Measurements from ENCODE around the gene NPPA. TPM values are rescaled to one million over a fixed set of nuclear protein-coding genes. Genes with fewer than 3 reads are reported as not detected.

NPPA gene
- total and polyA plus RNA-seq, 8 donors: 0.48 to 7.2 (median 2.7) TPM; not detected in 3

DNA sequence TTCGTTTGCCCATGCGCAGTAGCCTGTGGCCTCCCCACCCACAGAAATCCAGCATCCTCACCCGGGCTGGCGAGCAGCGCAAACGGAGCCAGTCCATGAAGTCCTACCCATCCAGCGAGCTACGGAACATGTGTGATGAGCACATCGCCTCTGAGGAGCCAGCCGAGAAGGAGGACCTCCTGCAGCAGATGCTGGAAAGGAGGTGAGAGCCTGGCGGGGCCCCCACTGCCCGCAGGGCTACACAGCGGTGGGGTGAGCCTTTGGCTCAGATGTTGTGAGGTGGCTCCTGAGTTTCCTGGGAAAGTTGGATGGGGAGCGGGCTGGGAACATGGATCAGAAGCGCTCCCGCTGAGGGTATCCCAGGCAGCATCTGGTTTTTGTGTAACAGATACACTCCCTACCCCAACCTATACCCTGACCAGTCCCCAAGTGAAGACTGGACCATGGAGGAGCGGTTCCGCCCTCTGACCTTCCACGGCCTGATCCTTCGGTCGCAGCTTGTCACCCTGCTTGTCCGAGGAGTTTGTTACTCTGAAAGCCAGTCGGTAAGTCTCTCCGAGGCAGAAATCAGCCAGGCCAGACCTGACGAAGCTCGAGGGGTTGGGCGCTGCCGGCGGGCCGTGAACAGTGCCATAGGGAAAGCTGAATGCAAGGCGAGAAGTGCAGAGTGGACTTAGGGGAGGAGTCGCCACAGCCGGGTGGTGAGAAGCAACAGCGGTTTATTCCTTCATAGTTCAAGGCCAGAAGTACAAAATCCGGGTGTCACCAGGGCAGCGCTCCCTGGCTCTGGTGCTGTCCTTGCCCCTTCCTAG, 10.4 kb downstream of the NPPA start:
- H3K27ac ChIP-seq: no peak overlapping the region
- DNase-seq: no peak
- H3K4me3 ChIP-seq: no peak overlapping the region
- peaks cover 88 to 100% (median 99%) of the 10 kb centered on the region in 4 donors for H3K36me3 ChIP-seq
- no peaks in the 10 kb centered on the region for H3K9me3 ChIP-seq
- no peaks in the 10 kb centered on the region for H3K27me3 ChIP-seq
- no peak for TF ChIP-seq EP300 (IDR thresholded peaks at IDR 0.05)
- TF ChIP-seq, protein P1, sequence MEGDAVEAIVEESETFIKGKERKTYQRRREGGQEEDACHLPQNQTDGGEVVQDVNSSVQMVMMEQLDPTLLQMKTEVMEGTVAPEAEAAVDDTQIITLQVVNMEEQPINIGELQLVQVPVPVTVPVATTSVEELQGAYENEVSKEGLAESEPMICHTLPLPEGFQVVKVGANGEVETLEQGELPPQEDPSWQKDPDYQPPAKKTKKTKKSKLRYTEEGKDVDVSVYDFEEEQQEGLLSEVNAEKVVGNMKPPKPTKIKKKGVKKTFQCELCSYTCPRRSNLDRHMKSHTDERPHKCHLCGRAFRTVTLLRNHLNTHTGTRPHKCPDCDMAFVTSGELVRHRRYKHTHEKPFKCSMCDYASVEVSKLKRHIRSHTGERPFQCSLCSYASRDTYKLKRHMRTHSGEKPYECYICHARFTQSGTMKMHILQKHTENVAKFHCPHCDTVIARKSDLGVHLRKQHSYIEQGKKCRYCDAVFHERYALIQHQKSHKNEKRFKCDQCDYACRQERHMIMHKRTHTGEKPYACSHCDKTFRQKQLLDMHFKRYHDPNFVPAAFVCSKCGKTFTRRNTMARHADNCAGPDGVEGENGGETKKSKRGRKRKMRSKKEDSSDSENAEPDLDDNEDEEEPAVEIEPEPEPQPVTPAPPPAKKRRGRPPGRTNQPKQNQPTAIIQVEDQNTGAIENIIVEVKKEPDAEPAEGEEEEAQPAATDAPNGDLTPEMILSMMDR (IDR thresholded peaks at IDR 0.05): no peak
- no peak for TF ChIP-seq POLR2AphosphoS5 (IDR thresholded peaks at IDR 0.05)
- TF ChIP-seq POLR2A (IDR thresholded peaks at IDR 0.05): no peak
- intact Hi-C loops (cut with DNase I; ENCODE audit: low total_unique reads): loop anchor here (5.0 to 10.0 kb wide), 2 partner anchors 55 to 128 kb away; no protein-coding TSS in a partner anchor
- H3K4me1 ChIP-seq: peaks cover 0 to 13% (median 0%) of the 10 kb centered on the region in 4 donors
- WGBS, 5 donors: 86 to 90% (median 90%) methylated on average over 28 to 36 of the region's 36 CpGs

GRCh38 chr1:11835441-11836225, 11.9 kb downstream of the NPPA start:
- Histone ChIP-seq H3K36me3 (peaks cover 81 to 100% (median 99%) of the 10 kb centered on the region in 4 donors), H3K4me3 (no peak overlapping the region), H3K27ac (no peak overlapping the region), H3K9me3 (no peaks in the 10 kb centered on the region), H3K27me3 (no peaks in the 10 kb centered on the region), H3K4me1 (peaks cover 0 to 6% (median 0%) of the 10 kb centered on the region in 4 donors)
- WGBS, 5 donors: 91 to 96% (median 94%) methylated on average over 27 to 28 of the region's 28 CpGs
- DNase-seq: no peak
- TF ChIP-seq EP300 (IDR thresholded peaks at IDR 0.05) (no peak), POLR2A (IDR thresholded peaks at IDR 0.05) (no peak), POLR2AphosphoS5 (IDR thresholded peaks at IDR 0.05) (no peak)
- TF ChIP-seq, protein P1 (IDR thresholded peaks at IDR 0.05): no peak
- intact Hi-C loops (cut with DNase I; ENCODE audit: low total_unique reads): loop anchor here (5.0 to 10.0 kb wide), 2 partner anchors 57 to 129 kb away; no protein-coding TSS in a partner anchor

- peaks cover 0 to 6% (median 0%) of the 10 kb centered on the region in 4 donors for H3K4me1 ChIP-seq
- H3K4me3 ChIP-seq: no peak overlapping the region
- peaks cover 79 to 100% (median 99%) of the 10 kb centered on the region in 4 donors for H3K36me3 ChIP-seq
- no peaks in the 10 kb centered on the region for H3K9me3 ChIP-seq
- no peak for TF ChIP-seq EP300 (IDR thresholded peaks at IDR 0.05)
- no peak for TF ChIP-seq POLR2A (IDR thresholded peaks at IDR 0.05)
- TF ChIP-seq, protein P1 (IDR thresholded peaks at IDR 0.05): no peak
- no peak for TF ChIP-seq POLR2AphosphoS5 (IDR thresholded peaks at IDR 0.05)
- no peak for DNase-seq
- 93 to 97% (median 96%) methylated on average over 13 of the region's 13 CpGs for WGBS, 5 donors
- H3K27ac ChIP-seq: no peak overlapping the region
- H3K27me3 ChIP-seq: no peaks in the 10 kb centered on the region
- intact Hi-C loops (cut with DNase I; ENCODE audit: low total_unique reads): loop anchor here (10.0 kb wide), 1 partner anchor 131 kb away; no protein-coding TSS in a partner anchor
Measured at GRCh38 chr1:11833900-11834299, 13.7 kb downstream of the NPPA start.

- WGBS, 5 donors: 90 to 96% (median 92%) methylated on average over 8 of the region's 8 CpGs
- Histone ChIP-seq H3K27me3 (no peaks in the 10 kb centered on the region), H3K27ac (no peak overlapping the region), H3K36me3 (peaks cover 83 to 100% (median 100%) of the 10 kb centered on the region in 4 donors), H3K4me1 (peaks cover 0 to 2% (median 0%) of the 10 kb centered on the region in 4 donors), H3K4me3 (no peak overlapping the region), H3K9me3 (no peaks in the 10 kb centered on the region)
- DNase-seq: no peak
- no peak for TF ChIP-seq EP300 (IDR thresholded peaks at IDR 0.05)
- TF ChIP-seq, protein P1 (IDR thresholded peaks at IDR 0.05): no peak
- no peak for TF ChIP-seq POLR2A (IDR thresholded peaks at IDR 0.05)
- TF ChIP-seq POLR2AphosphoS5 (IDR thresholded peaks at IDR 0.05): no peak
- intact Hi-C loops (cut with DNase I; ENCODE audit: low total_unique reads): loop anchor here (10.0 kb wide), 1 partner anchor 131 kb away; no protein-coding TSS in a partner anchor
Measured at GRCh38 chr1:11833497-11833896, 14.1 kb downstream of the NPPA start.

Measured in stomach (tissue), 9 donors.